DND-41 (cell line): ENCODE measurements around the gene DCAF4.
"Not testable (repeated sequence)": the region's sequence is repeated elsewhere in the genome, so short reads cannot be mapped to it uniquely, and the experiment has no call there.

Source experiments
- ATAC-seq: fragments of 200-7000 bp; cut with Tn5 transposase; 3 replicates; pipeline ENCODE4 v1.9.1; 2021; ENCODE audit warnings: low read depth; ENCODE audit not compliant: insufficient read depth
- DNase-seq: peaks from one replicate; pipeline ENCODE4 v3.0.0-alpha.2; 2020
- H2AFZ ChIP-seq: 2 replicates; pipeline ENCODE4 v1.6.0; 2012; ENCODE audit warnings: low read depth, low read length
- H3K27ac ChIP-seq: 2 replicates; pipeline ENCODE4 v1.5.1; 2012; ENCODE audit warnings: low read length, inconsistent platforms
- H3K27me3 ChIP-seq: fragments of 200-600 bp; sonication (generic); 2 replicates; pipeline ENCODE4 v1.6.0; 2012; ENCODE audit warnings: low read length, mild to moderate bottlenecking, inconsistent platforms; ENCODE audit not compliant: insufficient read depth, poor library complexity
- H3K36me3 ChIP-seq: 2 replicates; pipeline ENCODE4 v1.5.1; 2012; ENCODE audit warnings: low read length, inconsistent platforms; ENCODE audit not compliant: insufficient read depth
- H3K4me1 ChIP-seq: 2 replicates; pipeline ENCODE4 v1.5.1; 2012; ENCODE audit warnings: mild to moderate bottlenecking, low read length; ENCODE audit not compliant: insufficient read depth
- H3K4me2 ChIP-seq: 2 replicates; pipeline ENCODE4 v1.6.0; 2012; ENCODE audit warnings: mild to moderate bottlenecking, moderate library complexity, low read length, inconsistent platforms; ENCODE audit not compliant: insufficient read depth
- H3K4me3 ChIP-seq, 2 experiments: fragments of 200-600 bp in 1 of 2; shearing (Covaris generic) in 1 of 2; 2 replicates each; pipeline ENCODE4 v1.5.1; 2012 to 2016; ENCODE audit warnings: inconsistent platforms in 2 of 2, low read length in 2 of 2, mild to moderate bottlenecking in 2 of 2, low read depth in 1 of 2, moderate library complexity in 1 of 2
- H3K79me2 ChIP-seq: 2 replicates; pipeline ENCODE4 v1.6.0; 2012; ENCODE audit warnings: low read length, inconsistent platforms; ENCODE audit not compliant: insufficient read depth
- H3K9ac ChIP-seq: 2 replicates; pipeline ENCODE4 v1.6.0; 2012; ENCODE audit warnings: low read depth, mild to moderate bottlenecking, inconsistent platforms, low read length, moderate library complexity
- H3K9me3 ChIP-seq: 2 replicates; pipeline ENCODE4 v1.5.1; 2012; ENCODE audit warnings: low read length, moderate library complexity, mild to moderate bottlenecking, inconsistent platforms; ENCODE audit not compliant: insufficient read depth, severe bottlenecking
- H4K20me1 ChIP-seq: 2 replicates; pipeline ENCODE4 v1.6.0; 2012; ENCODE audit warnings: low read length; ENCODE audit not compliant: insufficient read depth
- EZH2 ChIP-seq: IDR thresholded peaks from 3 replicates; pipeline ENCODE4 v1.6.1; 2012; ENCODE audit warnings: borderline replicate concordance, low read depth, mild to moderate bottlenecking, moderate library complexity, low read length, inconsistent platforms; ENCODE audit not compliant: severe bottlenecking
- TF ChIP-seq, protein P1 (sequence below): IDR thresholded peaks from 2 replicates; pipeline ENCODE4 v1.5.1; 2012; ENCODE audit warnings: borderline replicate concordance, low read length, moderate library complexity, mild to moderate bottlenecking; ENCODE audit not compliant: poor library complexity, severe bottlenecking; ENCODE audit errors: extremely low read depth

DCAF4 gene

GRCh38 chr14:73003681-73004080 lies 77.4 kb downstream of the DCAF4 start:
- DNase-seq (no peak), ATAC-seq (no peak)
- Histone ChIP-seq H4K20me1 (peaks cover 12% of the 10 kb centered on the region; the same call in 1 of the 2 replicates), H3K9me3 (no peaks in the 10 kb centered on the region), H3K4me2 (no peak overlapping the region), H3K4me3 (no peak overlapping the region), H3K27me3 (no peaks in the 10 kb centered on the region), H3K36me3 (peaks cover 29% of the 10 kb centered on the region), H2AFZ (no peak overlapping the region), H3K4me1 (no peaks in the 10 kb centered on the region), H3K27ac (no peak overlapping the region), H3K9ac (no peak overlapping the region), H3K79me2 (peaks cover 40% of the 10 kb centered on the region)
- TF ChIP-seq, protein P1, sequence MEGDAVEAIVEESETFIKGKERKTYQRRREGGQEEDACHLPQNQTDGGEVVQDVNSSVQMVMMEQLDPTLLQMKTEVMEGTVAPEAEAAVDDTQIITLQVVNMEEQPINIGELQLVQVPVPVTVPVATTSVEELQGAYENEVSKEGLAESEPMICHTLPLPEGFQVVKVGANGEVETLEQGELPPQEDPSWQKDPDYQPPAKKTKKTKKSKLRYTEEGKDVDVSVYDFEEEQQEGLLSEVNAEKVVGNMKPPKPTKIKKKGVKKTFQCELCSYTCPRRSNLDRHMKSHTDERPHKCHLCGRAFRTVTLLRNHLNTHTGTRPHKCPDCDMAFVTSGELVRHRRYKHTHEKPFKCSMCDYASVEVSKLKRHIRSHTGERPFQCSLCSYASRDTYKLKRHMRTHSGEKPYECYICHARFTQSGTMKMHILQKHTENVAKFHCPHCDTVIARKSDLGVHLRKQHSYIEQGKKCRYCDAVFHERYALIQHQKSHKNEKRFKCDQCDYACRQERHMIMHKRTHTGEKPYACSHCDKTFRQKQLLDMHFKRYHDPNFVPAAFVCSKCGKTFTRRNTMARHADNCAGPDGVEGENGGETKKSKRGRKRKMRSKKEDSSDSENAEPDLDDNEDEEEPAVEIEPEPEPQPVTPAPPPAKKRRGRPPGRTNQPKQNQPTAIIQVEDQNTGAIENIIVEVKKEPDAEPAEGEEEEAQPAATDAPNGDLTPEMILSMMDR: no peak
- TF ChIP-seq EZH2: no peak

GRCh38 chr14:73004641-73005040 lies 78.4 kb downstream of the DCAF4 start:
- not testable (repeated sequence) for H3K4me3 ChIP-seq, H2AFZ ChIP-seq, DNase-seq, H3K27me3 ChIP-seq, H3K9ac ChIP-seq, H3K27ac ChIP-seq, ATAC-seq, H3K9me3 ChIP-seq, H3K4me1 ChIP-seq, H3K4me2 ChIP-seq
- Histone ChIP-seq H4K20me1 (peaks cover 12% of the 10 kb centered on the region), H3K36me3 (peaks cover 32% of the 10 kb centered on the region), H3K79me2 (peaks cover 49% of the 10 kb centered on the region)

- Histone ChIP-seq H3K9me3 (no peaks in the 10 kb centered on the region), H4K20me1 (peaks cover 12% of the 10 kb centered on the region), H2AFZ (no peak overlapping the region), H3K27ac (no peak overlapping the region), H3K9ac (no peak overlapping the region), H3K4me2 (no peak overlapping the region), H3K36me3 (peaks cover 43% of the 10 kb centered on the region), H3K4me1 (no peaks in the 10 kb centered on the region), H3K4me3 (no peak overlapping the region), H3K27me3 (no peaks in the 10 kb centered on the region), H3K79me2 (peaks cover 53% of the 10 kb centered on the region)
- TF ChIP-seq, protein P1: no peak
- no peak for TF ChIP-seq EZH2
- DNase-seq: no peak
- ATAC-seq: no peak
These were observed 81.6 kb downstream of the DCAF4 start for GRCh38 chr14:73007835-73008234.

- ATAC-seq: no peak
- H3K4me2 ChIP-seq: no peak overlapping the region
- DNase-seq: no peak
- no peak overlapping the region for H2AFZ ChIP-seq
- H3K9me3 ChIP-seq: no peaks in the 10 kb centered on the region
- H4K20me1 ChIP-seq: peaks cover 12% of the 10 kb centered on the region
- peaks cover 49% of the 10 kb centered on the region for H3K36me3 ChIP-seq
- H3K4me3 ChIP-seq: no peak overlapping the region
- H3K9ac ChIP-seq: no peak overlapping the region
- peaks cover 54% of the 10 kb centered on the region for H3K79me2 ChIP-seq
- H3K27ac ChIP-seq: no peak overlapping the region
- H3K4me1 ChIP-seq: no peaks in the 10 kb centered on the region
- TF ChIP-seq, protein P1: no peak
- no peak for TF ChIP-seq EZH2
- no peaks in the 10 kb centered on the region for H3K27me3 ChIP-seq
These were observed 82.2 kb downstream of the DCAF4 start for GRCh38 chr14:73008501-73008900.
